CD4-positive, alpha-beta T cell (primary cell): ENCODE data around the gene GBGT1. TPM values are rescaled to one million over a fixed set of nuclear protein-coding genes. Genes with fewer than 3 reads are reported as not detected.

Experiments
- ATAC-seq: fragments of 200-7000 bp; cut with Tn5 transposase; one replicate; pipeline ENCODE4 v1.10.0; 2022; ENCODE audit warnings: mild to moderate bottlenecking; ENCODE audit not compliant: poor library complexity
- CTCF ChIA-PET: fragments of 350-600 bp; sonication (Branson Sonifier 250); formaldehyde crosslinking; loops from one replicate; lab custom pipeline; 2021; ENCODE audit warnings: antibody characterized with exemption, inconsistent platforms; lab: Charles Lee
- POLR2A ChIA-PET: fragments of 350-600 bp; sonication (Branson Sonifier 250); formaldehyde crosslinking; loops from one replicate; lab custom pipeline; 2021; ENCODE audit warnings: antibody characterized with exemption, inconsistent platforms; lab: Charles Lee
- DNase-seq, 14 experiments: peaks; one replicate each; pipeline ENCODE4 v3.0.0-alpha.2; 2013 to 2020; ENCODE audit warnings: mixed read lengths in 2 of 14
- H3K27ac ChIP-seq, 2 donors: one replicate each; pipeline versions ENCODE4 v1.5.1 to v1.7.0; 2013; ENCODE audit warnings: low read length in 2 of 2, low read depth in 1 of 2, mild to moderate bottlenecking in 1 of 2
- H3K27me3 ChIP-seq, 2 experiments: 1 replicate in 1 of 2; 2 replicates in 1 of 2; pipeline versions ENCODE4 v1.6.1 to v1.7.0; 2013; ENCODE audit warnings: low read length in 2 of 2, control low read depth in 1 of 2, mild to moderate bottlenecking in 1 of 2, moderate library complexity in 1 of 2; ENCODE audit not compliant: insufficient read depth in 2 of 2, control insufficient read depth in 1 of 2
- H3K36me3 ChIP-seq: one replicate; pipeline ENCODE4 v1.6.1; 2013; ENCODE audit warnings: low read length, control low read depth; ENCODE audit not compliant: insufficient read depth
- H3K4me1 ChIP-seq: one replicate; pipeline ENCODE4 v1.6.1; 2013; ENCODE audit warnings: low read length, control low read depth; ENCODE audit not compliant: insufficient read depth
- H3K4me3 ChIP-seq: one replicate; pipeline ENCODE4 v1.5.1; 2013; ENCODE audit warnings: mild to moderate bottlenecking, low read length, moderate library complexity
- H3K9me3 ChIP-seq, 2 experiments: 1 replicate in 1 of 2; 2 replicates in 1 of 2; pipeline versions ENCODE4 v1.6.1 to v1.7.0; 2013; ENCODE audit warnings: low read length in 2 of 2, mild to moderate bottlenecking in 2 of 2, control low read depth in 1 of 2, moderate library complexity in 1 of 2; ENCODE audit not compliant: control insufficient read depth in 1 of 2, insufficient read depth in 1 of 2
- H3K27ac Mint-ChIP-seq: one replicate; pipeline ENCODE4 v1.8.0; 2020; ENCODE audit warnings: mixed read lengths
- H3K27me3 Mint-ChIP-seq: one replicate; pipeline ENCODE4 v1.8.0; 2021; ENCODE audit warnings: mixed read lengths
- H3K36me3 Mint-ChIP-seq: one replicate; pipeline ENCODE4 v1.8.0; 2021; ENCODE audit warnings: low read depth, mixed read lengths
- H3K4me1 Mint-ChIP-seq: one replicate; pipeline ENCODE4 v1.8.0; 2021; ENCODE audit warnings: low read depth, mixed read lengths
- H3K4me3 Mint-ChIP-seq: one replicate; pipeline ENCODE4 v1.8.0; 2020; ENCODE audit warnings: mild to moderate bottlenecking, mixed read lengths
- H3K9me3 Mint-ChIP-seq: one replicate; pipeline ENCODE4 v1.8.0; 2020; ENCODE audit warnings: mixed read lengths
- intact Hi-C, 2 experiments: fragments of 100-400 bp; cut with DNase I in 1 of 2; cut with micrococcal nuclease in 1 of 2; formaldehyde crosslinking; loops; one replicate each; pipeline versions ENCODE4 v1.15.1 to v1.9.0; 2023 to 2025; cut with DNase I, micrococcal nuclease
- total RNA-seq, 174 experiments: library from RNA in 2 of 174; stranded (reverse) in 2 of 174; gene quantifications; one replicate each; pipeline ENCODE4 v1.2.3 and lab custom pipeline; 2021 to 2026
- TF ChIP-seq, protein P1 (sequence below): fragments of 200-600 bp; IDR thresholded peaks from one replicate; pipeline ENCODE4 v1.8.0; 2022; ENCODE audit warnings: antibody characterized with exemption, mild to moderate bottlenecking

The GBGT1 gene
- total RNA-seq, 2 experiments from 2014 or later = 1.3 to 1.8 TPM

DNA sequence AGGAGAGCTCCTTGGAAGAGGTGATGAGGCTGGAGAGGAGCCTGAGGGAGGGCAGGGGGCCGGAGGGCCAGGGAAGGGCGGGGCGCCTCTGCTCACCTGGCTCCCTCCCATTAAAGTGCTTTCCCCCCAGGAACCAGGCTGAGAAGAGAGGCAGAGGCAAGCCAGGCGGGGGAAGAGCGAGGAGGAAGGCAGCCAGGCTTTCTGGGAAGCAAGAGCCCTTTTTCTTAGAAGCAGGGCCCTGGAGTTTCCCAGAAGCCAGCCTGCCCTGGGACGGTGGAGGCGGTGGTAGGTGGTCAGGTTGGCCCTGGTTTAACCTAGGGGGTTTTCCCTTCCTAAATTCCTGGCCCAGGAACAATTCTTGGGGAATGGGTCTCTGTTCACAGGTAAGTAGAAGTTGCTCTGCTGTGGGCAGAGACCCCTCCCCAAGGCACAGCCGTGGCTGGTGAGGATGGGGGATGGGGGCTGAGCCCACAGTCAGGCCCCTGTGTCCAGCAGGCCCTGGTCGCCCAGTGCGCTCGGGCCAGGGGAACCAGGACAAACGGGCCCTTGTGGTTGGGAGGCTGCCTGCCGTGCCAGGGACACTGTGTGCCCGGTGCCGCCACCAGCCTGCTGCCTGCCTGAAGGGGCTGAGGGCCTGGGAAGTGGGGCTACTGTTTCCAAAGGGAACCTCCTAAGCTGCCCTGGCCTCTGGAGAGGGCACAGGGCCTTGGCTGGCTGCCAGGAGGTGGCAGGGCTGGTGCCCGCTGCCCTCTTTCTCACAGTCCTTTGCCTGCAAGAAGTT, 26.1 kb downstream of the GBGT1 start:
- Histone ChIP-seq H3K36me3 (peaks cover 8% of the 10 kb centered on the region), H3K4me3 (no peak overlapping the region), H3K4me1 (peaks cover 99% of the 10 kb centered on the region), H3K27me3 (no peaks in the 10 kb centered on the region), H3K9me3 (no peaks in the 10 kb centered on the region), H3K27ac (peak overlapping the region; percentile 38 to 45)
- Mint-ChIP-seq H3K9me3 (no peaks in the 10 kb centered on the region), H3K4me1 (peaks cover 62% of the 10 kb centered on the region), H3K27me3 (no peaks in the 10 kb centered on the region), H3K4me3 (no peak overlapping the region), H3K36me3 (peaks cover 9% of the 10 kb centered on the region), H3K27ac (peak overlapping the region; percentile 99)
- intact Hi-C loops = no loop called here
- ATAC-seq (no peak), DNase-seq (no peak)
- TF ChIP-seq, protein P1, sequence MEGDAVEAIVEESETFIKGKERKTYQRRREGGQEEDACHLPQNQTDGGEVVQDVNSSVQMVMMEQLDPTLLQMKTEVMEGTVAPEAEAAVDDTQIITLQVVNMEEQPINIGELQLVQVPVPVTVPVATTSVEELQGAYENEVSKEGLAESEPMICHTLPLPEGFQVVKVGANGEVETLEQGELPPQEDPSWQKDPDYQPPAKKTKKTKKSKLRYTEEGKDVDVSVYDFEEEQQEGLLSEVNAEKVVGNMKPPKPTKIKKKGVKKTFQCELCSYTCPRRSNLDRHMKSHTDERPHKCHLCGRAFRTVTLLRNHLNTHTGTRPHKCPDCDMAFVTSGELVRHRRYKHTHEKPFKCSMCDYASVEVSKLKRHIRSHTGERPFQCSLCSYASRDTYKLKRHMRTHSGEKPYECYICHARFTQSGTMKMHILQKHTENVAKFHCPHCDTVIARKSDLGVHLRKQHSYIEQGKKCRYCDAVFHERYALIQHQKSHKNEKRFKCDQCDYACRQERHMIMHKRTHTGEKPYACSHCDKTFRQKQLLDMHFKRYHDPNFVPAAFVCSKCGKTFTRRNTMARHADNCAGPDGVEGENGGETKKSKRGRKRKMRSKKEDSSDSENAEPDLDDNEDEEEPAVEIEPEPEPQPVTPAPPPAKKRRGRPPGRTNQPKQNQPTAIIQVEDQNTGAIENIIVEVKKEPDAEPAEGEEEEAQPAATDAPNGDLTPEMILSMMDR = no peak
- ChIA-PET POLR2A (interaction anchor here (1.1 kb wide), 1 partner anchor 22 kb away, joined by 4 read pairs; no protein-coding TSS in a partner anchor), CTCF (no interaction called here)

DNA sequence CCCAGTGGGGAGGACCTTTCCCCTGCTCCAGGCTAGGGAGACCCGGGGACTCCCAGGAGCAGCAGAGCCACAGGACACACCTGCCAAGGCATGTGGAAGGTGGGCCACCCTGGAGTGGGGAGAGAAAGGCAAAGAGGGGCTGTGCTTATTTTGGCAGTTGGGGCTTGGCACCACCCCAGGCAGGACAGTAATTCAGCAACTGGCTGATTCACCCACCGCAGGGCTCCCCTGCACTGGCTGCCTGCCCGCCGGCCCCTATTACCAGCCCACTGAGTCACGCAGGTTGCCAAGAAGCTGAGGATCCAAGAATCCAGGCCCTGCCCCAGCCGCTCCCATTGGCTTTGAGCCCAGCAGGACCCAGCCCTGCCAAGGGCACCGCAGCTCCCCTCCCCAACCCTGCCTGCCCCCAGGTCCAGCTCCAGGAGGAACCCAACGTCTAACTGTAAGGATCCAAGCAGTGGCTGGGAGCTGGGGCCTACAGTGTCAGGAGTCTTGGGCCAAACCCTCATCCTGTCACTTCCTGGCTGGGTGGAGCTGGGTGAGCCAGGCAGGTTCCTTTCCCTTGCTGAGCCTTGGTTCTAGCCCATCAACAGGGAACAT, 28.5 kb downstream of the GBGT1 start:
- Histone ChIP-seq H3K4me3 (no peak overlapping the region), H3K9me3 (no peaks in the 10 kb centered on the region), H3K27me3 (no peaks in the 10 kb centered on the region), H3K4me1 (peaks cover 99% of the 10 kb centered on the region), H3K27ac (peak overlapping the region; percentile 98), H3K36me3 (peaks cover 8% of the 10 kb centered on the region)
- ChIA-PET POLR2A (interaction anchor here (0.7 to 1.9 kb wide), 6 partner anchors 9 to 216 kb away, joined by 3 to 12 read pairs (median 4); no protein-coding TSS in a partner anchor), CTCF (interaction anchor here (0.7 to 4.7 kb wide), 3 partner anchors 9 to 15 kb away, joined by 4 to 61 read pairs (median 5); no protein-coding TSS in a partner anchor)
- no peak for ATAC-seq
- intact Hi-C loops = no loop called here
- Mint-ChIP-seq H3K27ac (peak overlapping the region; percentile 99), H3K4me1 (peaks cover 66% of the 10 kb centered on the region), H3K36me3 (peaks cover 9% of the 10 kb centered on the region), H3K4me3 (peak overlapping the region; percentile 66), H3K27me3 (no peaks in the 10 kb centered on the region), H3K9me3 (no peaks in the 10 kb centered on the region)
- TF ChIP-seq, protein P1 = no peak
- DNase-seq = peak in 11 of 14 experiments; percentile 30 to 75 (median 54)

DNA sequence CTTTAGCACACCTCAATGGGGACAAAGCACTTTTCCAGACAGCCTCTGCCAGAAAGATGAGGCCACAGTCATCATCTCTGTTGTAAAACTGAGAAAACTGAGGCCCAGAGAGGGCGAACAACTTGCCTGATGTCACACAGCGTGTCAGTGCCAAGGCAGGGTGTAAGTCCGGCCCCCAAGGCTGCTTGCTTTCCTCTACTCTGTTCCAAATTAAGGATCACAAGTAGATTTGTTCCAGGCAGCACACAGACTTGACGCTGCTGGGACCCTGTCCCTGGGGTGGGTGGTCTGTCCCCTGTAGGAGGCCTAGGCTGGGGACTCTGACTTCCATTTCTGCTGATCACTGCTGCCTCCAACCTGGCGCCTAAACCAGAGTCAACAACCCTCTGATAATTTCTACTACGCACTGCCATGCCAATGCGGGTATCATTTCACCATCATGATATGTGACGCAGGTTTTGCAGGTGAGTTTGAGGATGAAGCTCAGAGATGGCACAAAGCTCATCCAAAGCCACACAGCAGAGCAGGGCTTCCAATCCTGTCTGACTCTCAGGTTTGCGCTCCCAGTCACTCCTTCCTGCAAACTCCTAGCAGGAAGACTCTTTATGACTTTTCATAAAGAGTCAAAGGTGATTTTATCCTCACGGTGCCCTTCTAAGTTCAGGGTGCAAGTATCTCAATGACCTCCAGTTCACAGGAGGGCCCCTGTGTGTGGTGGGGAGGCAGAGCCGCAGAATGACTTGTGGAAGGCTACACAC, 29.1 kb downstream of the GBGT1 start:
- peaks cover 100% of the 10 kb centered on the region for H3K4me1 ChIP-seq
- no peak overlapping the region for H3K4me3 ChIP-seq
- H3K27ac ChIP-seq = peak overlapping the region; percentile 98
- H3K27me3 ChIP-seq = no peaks in the 10 kb centered on the region
- H3K9me3 ChIP-seq = no peaks in the 10 kb centered on the region
- Mint-ChIP-seq H3K4me3 (peak overlapping the region; percentile 87), H3K27ac (peak overlapping the region; percentile 99), H3K9me3 (no peaks in the 10 kb centered on the region), H3K36me3 (peaks cover 9% of the 10 kb centered on the region), H3K27me3 (no peaks in the 10 kb centered on the region), H3K4me1 (peaks cover 68% of the 10 kb centered on the region)
- TF ChIP-seq, protein P1 = no peak
- ChIA-PET POLR2A (interaction anchor here (0.7 to 3.4 kb wide), 15 partner anchors 9 to 1030 kb away, joined by 3 to 48 read pairs (median 8); partner anchors contain the start of genes GTF3C5, RALGDS, RNU6ATAC and SURF1), CTCF (interaction anchor here (1.1 to 4.7 kb wide), 4 partner anchors 10 to 32 kb away, joined by 3 to 61 read pairs (median 13); no protein-coding TSS in a partner anchor)
- intact Hi-C loops = loop anchor here in 1 of 2 experiments (1.0 kb wide), 1 partner anchor 8 kb away; no protein-coding TSS in a partner anchor
- ATAC-seq = no peak
- peak in 2 of 14 experiments; percentile 48 to 50 for DNase-seq
- peaks cover 7% of the 10 kb centered on the region for H3K36me3 ChIP-seq
